Liver (tissue), 9 donors: Measurements from ENCODE around the gene EEF2K. TPM values are rescaled to one million over a fixed set of nuclear protein-coding genes. Genes with fewer than 3 reads are reported as not detected.
"Not testable (repeated sequence)": the region's sequence is repeated elsewhere in the genome, so short reads cannot be mapped to it uniquely, and the experiment has no call there.

ENCODE experiments used
- DNase-seq: peaks from one replicate; pipeline ENCODE4 v3.0.0-alpha.2; 2017; ENCODE audit warnings: low spot score
- H3K27ac ChIP-seq, 2 donors: one replicate each; pipeline ENCODE4 v1.7.0; 2013; ENCODE audit warnings: inconsistent platforms in 2 of 2, low read length in 2 of 2, control low read depth in 1 of 2, low read depth in 1 of 2, mild to moderate bottlenecking in 1 of 2
- H3K27me3 ChIP-seq, 4 donors: one replicate each; pipeline versions ENCODE4 v1.6.1 to v1.7.0; 2013; ENCODE audit warnings: low read length in 3 of 4, inconsistent platforms in 1 of 4, mild to moderate bottlenecking in 1 of 4, moderate library complexity in 1 of 4; ENCODE audit not compliant: control insufficient read depth in 4 of 4, insufficient read depth in 4 of 4
- H3K36me3 ChIP-seq, 4 donors: one replicate each; pipeline versions ENCODE4 v1.6.1 to v1.7.0; 2013; ENCODE audit warnings: low read length in 3 of 4, mild to moderate bottlenecking in 3 of 4, low read depth in 1 of 4, moderate library complexity in 1 of 4; ENCODE audit not compliant: control insufficient read depth in 4 of 4, insufficient read depth in 3 of 4
- H3K4me1 ChIP-seq, 4 donors: one replicate each; pipeline versions ENCODE4 v1.6.1 to v1.7.0; 2013; ENCODE audit warnings: low read length in 3 of 4, mild to moderate bottlenecking in 3 of 4, moderate library complexity in 1 of 4; ENCODE audit not compliant: control insufficient read depth in 4 of 4, insufficient read depth in 4 of 4
- H3K4me3 ChIP-seq, 3 donors: one replicate each; pipeline versions ENCODE4 v1.6.1 to v1.7.0; 2013; ENCODE audit warnings: low read length in 3 of 3, control low read depth in 1 of 3, low read depth in 1 of 3, mild to moderate bottlenecking in 1 of 3
- H3K9ac ChIP-seq, 2 donors: one replicate each; pipeline ENCODE4 v1.7.0; 2013; ENCODE audit warnings: low read length in 2 of 2, mild to moderate bottlenecking in 2 of 2, moderate library complexity in 2 of 2, control low read depth in 1 of 2, low read depth in 1 of 2
- H3K9me3 ChIP-seq, 4 donors: one replicate each; pipeline versions ENCODE4 v1.6.1 to v1.7.0; 2013; ENCODE audit warnings: low read length in 3 of 4; ENCODE audit not compliant: control insufficient read depth in 4 of 4
- ATF3 ChIP-seq: IDR thresholded peaks from 2 replicates; pipeline ENCODE4 v1.6.1; 2016; ENCODE audit warnings: antibody characterized with exemption
- EGR1 ChIP-seq, 2 donors: IDR thresholded peaks; 2 replicates each; pipeline ENCODE4 v1.6.1; 2016 to 2018; ENCODE audit warnings: antibody characterized with exemption in 2 of 2, low read depth in 2 of 2
- GABPA ChIP-seq, 2 donors: IDR thresholded peaks in 1 of 2; conservative IDR thresholded peaks in 1 of 2; 2 replicates each; pipeline ENCODE4 v1.6.1; 2016; ENCODE audit warnings: antibody characterized with exemption in 2 of 2, mild to moderate bottlenecking in 1 of 2, moderate library complexity in 1 of 2
- HNF4A ChIP-seq, 2 donors: conservative IDR thresholded peaks; 2 replicates each; pipeline ENCODE4 v1.6.1; 2016; ENCODE audit warnings: antibody characterized with exemption in 2 of 2, mild to moderate bottlenecking in 2 of 2
- HNF4G ChIP-seq: IDR thresholded peaks from 2 replicates; pipeline ENCODE4 v1.6.1; 2016; ENCODE audit warnings: antibody characterized with exemption
- MAX ChIP-seq: IDR thresholded peaks from 2 replicates; pipeline ENCODE4 v1.6.1; 2016; ENCODE audit warnings: antibody characterized with exemption
- RAD21 ChIP-seq, 2 donors: IDR thresholded peaks; 2 replicates each; pipeline ENCODE4 v1.6.1; 2016; ENCODE audit warnings: antibody characterized with exemption in 2 of 2, mild to moderate bottlenecking in 2 of 2
- RXRA ChIP-seq, 2 donors: IDR thresholded peaks; 2 replicates each; pipeline ENCODE4 v1.6.1; 2017 to 2018; ENCODE audit warnings: antibody characterized with exemption in 2 of 2, mild to moderate bottlenecking in 1 of 2
- SP1 ChIP-seq: IDR thresholded peaks from 2 replicates; pipeline ENCODE4 v1.6.1; 2018; ENCODE audit warnings: antibody characterized with exemption, mild to moderate bottlenecking
- WGBS: extraction: QIAGEN DNeasy Blood & Tissue Kit; methylation state at CpG from one replicate; pipeline ENCODE4 v1.1.7; 2013; 5-methylcytosine and 5-hydroxymethylcytosine counted together
- polyA plus RNA-seq, 2 donors: library from polyadenylated mRNA; stranded (reverse) in 1 of 2; unstranded in 1 of 2; fragments of 200-250 nt in 1 of 2; fragments of >200 nt in 1 of 2; fragmentation: Nextera tagmentation in 1 of 2; extraction: Ambion mirVana in 1 of 2; gene quantifications; one replicate each; pipeline versions ENCODE4 v1.2.1 to v1.2.3, GENCODE V29; 2013 to 2015
- total RNA-seq, 2 donors: library from RNA; depleted of rRNA; stranded (reverse); fragments of >200 nt; gene quantifications; one replicate each; pipeline ENCODE4 v1.2.3, GENCODE V29; 2014
- TF ChIP-seq, protein P1 (sequence below): fragments of 150-350 bp; IDR thresholded peaks from 2 replicates; pipeline ENCODE4 v1.5.1; 2017; ENCODE audit warnings: improper control_type of control experiment, low read depth, low read length; ENCODE audit not compliant: missing input control
- TF ChIP-seq, protein P2 (sequence below): IDR thresholded peaks from 2 replicates; pipeline ENCODE4 v1.6.1; 2016; ENCODE audit warnings: antibody characterized with exemption
- donor health status: healthy.
- donor health status: healthy.
- donor health status: healthy.
- donor health status: healthy.
- donor health status: healthy.

Gene EEF2K
- total and polyA plus RNA-seq, 4 donors: 3.2 to 14.3 (median 8.0) TPM

GRCh38 chr16:22299036-22299435 is 93.0 kb downstream of the EEF2K start:
- no peak overlapping the region for H3K4me3 ChIP-seq

DNA sequence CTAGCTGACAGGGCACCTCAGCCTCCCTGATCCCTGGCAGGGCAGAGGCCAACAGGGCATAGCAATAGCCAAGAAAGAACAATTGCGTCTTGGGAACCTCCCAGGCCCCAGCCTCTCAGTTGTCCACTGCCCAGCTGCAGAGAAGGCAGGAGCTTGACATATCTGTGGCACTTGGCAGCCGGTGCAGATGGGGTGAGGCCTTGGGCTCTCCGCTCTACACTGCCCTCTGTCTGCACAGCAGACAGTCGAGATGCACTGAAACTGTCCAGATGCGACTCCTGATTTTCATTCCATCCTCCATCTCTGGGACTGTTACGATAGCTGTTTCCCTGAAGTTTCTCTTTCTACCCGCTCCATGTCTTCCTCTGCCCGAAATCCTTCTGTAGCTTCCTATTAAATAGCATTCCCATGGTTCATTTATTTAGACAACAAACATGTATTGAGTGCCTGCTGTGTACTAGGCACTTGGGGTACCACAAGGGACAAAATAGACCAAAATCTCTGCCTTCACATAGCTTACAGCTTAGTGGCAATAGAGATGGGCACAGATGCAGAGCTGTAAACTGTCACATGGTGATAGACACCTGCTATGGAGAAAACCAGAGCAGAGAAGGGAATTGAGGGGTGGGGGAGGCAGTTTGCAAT is 94.5 kb downstream of the EEF2K start:
- Histone ChIP-seq H3K9me3 (no peaks in the 10 kb centered on the region), H3K27ac (no peak overlapping the region), H3K4me3 (no peak overlapping the region), H3K36me3 (peaks cover 0 to 14% (median 6%) of the 10 kb centered on the region in 4 donors), H3K27me3 (no peaks in the 10 kb centered on the region), H3K4me1 (peaks cover 2 to 18% (median 11%) of the 10 kb centered on the region in 4 donors), H3K9ac (peak overlapping the region in 1 of 2 donors; percentile 5)
- WGBS: 37% methylated on average over 8 of the region's 8 CpGs
- DNase-seq: peak; percentile 57
- TF ChIP-seq RXRA (IDR thresholded peaks at IDR 0.05) (no peak), HNF4A (conservative IDR thresholded peaks at IDR 0.05) (no peak), GABPA (IDR thresholded peaks at IDR 0.05 in 1 of 2, conservative IDR thresholded peaks at IDR 0.05 in 1 of 2) (no peak), EGR1 (IDR thresholded peaks at IDR 0.05; ENCODE audit: low read depth in 2 of 2) (no peak), MAX (no peak), SP1 (no peak), HNF4G (no peak), ATF3 (no peak), RAD21 (IDR thresholded peaks at IDR 0.05) (peak; percentile 70 to 80)
- TF ChIP-seq, protein P1, sequence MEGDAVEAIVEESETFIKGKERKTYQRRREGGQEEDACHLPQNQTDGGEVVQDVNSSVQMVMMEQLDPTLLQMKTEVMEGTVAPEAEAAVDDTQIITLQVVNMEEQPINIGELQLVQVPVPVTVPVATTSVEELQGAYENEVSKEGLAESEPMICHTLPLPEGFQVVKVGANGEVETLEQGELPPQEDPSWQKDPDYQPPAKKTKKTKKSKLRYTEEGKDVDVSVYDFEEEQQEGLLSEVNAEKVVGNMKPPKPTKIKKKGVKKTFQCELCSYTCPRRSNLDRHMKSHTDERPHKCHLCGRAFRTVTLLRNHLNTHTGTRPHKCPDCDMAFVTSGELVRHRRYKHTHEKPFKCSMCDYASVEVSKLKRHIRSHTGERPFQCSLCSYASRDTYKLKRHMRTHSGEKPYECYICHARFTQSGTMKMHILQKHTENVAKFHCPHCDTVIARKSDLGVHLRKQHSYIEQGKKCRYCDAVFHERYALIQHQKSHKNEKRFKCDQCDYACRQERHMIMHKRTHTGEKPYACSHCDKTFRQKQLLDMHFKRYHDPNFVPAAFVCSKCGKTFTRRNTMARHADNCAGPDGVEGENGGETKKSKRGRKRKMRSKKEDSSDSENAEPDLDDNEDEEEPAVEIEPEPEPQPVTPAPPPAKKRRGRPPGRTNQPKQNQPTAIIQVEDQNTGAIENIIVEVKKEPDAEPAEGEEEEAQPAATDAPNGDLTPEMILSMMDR: peak; percentile 66
- TF ChIP-seq, protein P2, sequence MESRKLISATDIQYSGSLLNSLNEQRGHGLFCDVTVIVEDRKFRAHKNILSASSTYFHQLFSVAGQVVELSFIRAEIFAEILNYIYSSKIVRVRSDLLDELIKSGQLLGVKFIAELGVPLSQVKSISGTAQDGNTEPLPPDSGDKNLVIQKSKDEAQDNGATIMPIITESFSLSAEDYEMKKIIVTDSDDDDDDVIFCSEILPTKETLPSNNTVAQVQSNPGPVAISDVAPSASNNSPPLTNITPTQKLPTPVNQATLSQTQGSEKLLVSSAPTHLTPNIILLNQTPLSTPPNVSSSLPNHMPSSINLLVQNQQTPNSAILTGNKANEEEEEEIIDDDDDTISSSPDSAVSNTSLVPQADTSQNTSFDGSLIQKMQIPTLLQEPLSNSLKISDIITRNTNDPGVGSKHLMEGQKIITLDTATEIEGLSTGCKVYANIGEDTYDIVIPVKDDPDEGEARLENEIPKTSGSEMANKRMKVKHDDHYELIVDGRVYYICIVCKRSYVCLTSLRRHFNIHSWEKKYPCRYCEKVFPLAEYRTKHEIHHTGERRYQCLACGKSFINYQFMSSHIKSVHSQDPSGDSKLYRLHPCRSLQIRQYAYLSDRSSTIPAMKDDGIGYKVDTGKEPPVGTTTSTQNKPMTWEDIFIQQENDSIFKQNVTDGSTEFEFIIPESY: no peak

More at GRCh38 chr16:22299036-22299435, 93.0 kb downstream of the EEF2K start:
- WGBS: 100% methylated on average over 1 of the region's 1 CpG
- TF ChIP-seq ATF3 (no peak), GABPA (IDR thresholded peaks at IDR 0.05 in 1 of 2, conservative IDR thresholded peaks at IDR 0.05 in 1 of 2) (no peak), HNF4G (no peak), SP1 (no peak)
- Histone ChIP-seq H3K27ac (no peak overlapping the region), H3K27me3 (no peaks in the 10 kb centered on the region), H3K9me3 (no peaks in the 10 kb centered on the region), H3K36me3 (peaks cover 0 to 6% (median 3%) of the 10 kb centered on the region in 4 donors), H3K4me1 (peaks cover 2 to 18% (median 11%) of the 10 kb centered on the region in 4 donors), H3K9ac (no peak overlapping the region)
- no peak for DNase-seq

GRCh38 chr16:22301423-22301822 is 95.3 kb downstream of the EEF2K start:
- H3K27ac ChIP-seq, H3K27me3 ChIP-seq, DNase-seq, H3K9ac ChIP-seq, H3K4me3 ChIP-seq, H3K9me3 ChIP-seq: not testable (repeated sequence)
- H3K36me3 ChIP-seq: peaks cover 0 to 19% (median 6%) of the 10 kb centered on the region in 4 donors
- H3K4me1 ChIP-seq: peaks cover 0 to 17% (median 7%) of the 10 kb centered on the region in 4 donors
- WGBS: 94% methylated on average over 7 of the region's 7 CpGs
